Stimulated activated naive CD8-positive, alpha-beta T cell treated with anti-CD3 and anti-CD28 coated beads, Interleukin-15, Interleukin-2, amounts not matched to agents 100 U/mL and 50 U/mL, for 24 hours (primary cell): ENCODE results near the gene UBLCP1.
"Not testable (repeated sequence)": the region's sequence is repeated elsewhere in the genome, so short reads cannot be mapped to it uniquely, and the experiment has no call there.

ENCODE experiments used
- ATAC-seq: fragments of 150-1000 bp; cut with Tn5 transposase; one replicate; pipeline ENCODE4 v1.10.0; 2021
- DNase-seq: peaks from one replicate; pipeline ENCODE4 v3.0.0; 2021

The UBLCP1 gene

GRCh38 chr5:159252195-159252594 lies 10.9 kb upstream of the UBLCP1 start:
- ATAC-seq: no peak
- no peak for DNase-seq

DNA sequence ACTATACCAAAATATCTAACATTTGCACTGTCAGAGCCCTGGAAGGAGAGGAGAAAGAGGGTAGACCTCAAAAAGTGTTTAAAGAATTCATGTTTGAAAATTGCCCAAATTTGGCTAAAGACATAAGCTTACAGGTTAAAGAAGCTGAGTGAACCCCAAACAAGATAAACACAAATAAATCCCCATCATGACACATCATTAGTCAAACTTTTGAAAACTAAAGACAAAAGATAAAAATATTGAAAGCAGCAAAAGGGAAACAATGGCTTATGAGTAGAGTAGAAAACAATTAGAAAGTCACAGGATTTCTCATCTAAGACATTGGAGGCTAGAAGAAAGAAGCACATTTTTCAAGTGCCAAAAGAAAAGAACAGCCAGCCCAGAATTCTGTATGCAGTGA lies 6.1 kb upstream of the UBLCP1 start:
- DNase-seq: no peak
- no peak for ATAC-seq

DNA sequence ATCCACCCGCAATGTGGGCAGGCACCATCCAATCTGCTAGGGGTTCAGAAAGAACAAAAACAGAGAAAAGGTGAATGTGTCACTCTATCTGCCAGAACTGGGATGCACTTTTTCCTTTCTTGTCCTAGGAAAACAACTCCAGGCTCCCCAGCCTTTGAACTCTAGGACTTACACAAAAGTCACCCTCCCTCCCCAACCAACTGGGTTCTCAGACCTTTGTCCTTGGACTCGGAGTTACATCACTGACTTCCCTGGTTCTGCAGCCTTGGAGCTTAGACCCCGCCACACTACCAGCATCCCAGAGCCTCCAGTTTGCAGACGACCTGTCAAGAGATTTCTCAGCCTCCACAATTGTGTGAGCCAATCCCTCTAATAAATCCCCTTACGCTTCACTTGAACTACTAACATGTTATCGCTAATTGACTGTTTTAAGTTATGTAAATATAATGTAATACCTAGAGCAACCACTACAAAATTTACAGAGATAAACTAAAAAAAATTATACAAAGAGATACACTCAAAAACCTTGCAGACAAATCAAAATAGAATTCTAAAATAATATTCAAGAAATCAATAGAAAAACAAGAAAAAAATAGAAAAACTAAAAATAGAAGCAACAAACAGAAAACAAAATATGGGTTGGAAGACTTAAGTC lies 5.3 kb upstream of the UBLCP1 start:
- ATAC-seq: no peak
- DNase-seq: no peak

GRCh38 chr5:159258361-159258760 lies 4.7 kb upstream of the UBLCP1 start:
- ATAC-seq (no peak), DNase-seq (no peak)

- ATAC-seq, DNase-seq: not testable (repeated sequence)
Observed at GRCh38 chr5:159260212-159260611, 2.9 kb upstream of the UBLCP1 start.

GRCh38 chr5:159262472-159262858 lies 625 bp upstream of the UBLCP1 start:
- DNase-seq (no peak), ATAC-seq (peak; percentile 47)

DNA sequence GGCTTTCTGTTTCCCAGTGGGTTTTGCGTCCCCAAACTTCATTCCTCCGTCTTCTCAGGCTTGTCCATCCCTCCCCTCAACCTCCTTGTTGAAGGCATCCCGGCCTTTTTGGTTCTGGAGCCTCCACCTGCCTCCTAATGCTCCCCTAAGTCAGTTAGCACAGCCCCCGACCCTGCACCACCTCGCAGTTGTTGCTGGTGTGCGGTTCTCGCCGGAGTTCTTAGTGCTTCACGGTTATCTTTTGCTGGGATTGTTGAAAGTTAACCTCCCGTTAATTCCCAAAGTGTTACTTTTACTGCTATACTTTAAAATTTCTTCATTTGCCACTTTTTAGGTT lies 447 bp downstream of the UBLCP1 start:
- ATAC-seq (peak; percentile 3), DNase-seq (no peak)

- not testable (repeated sequence) for DNase-seq, ATAC-seq
Observed at GRCh38 chr5:159266764-159267163, 3.7 kb downstream of the UBLCP1 start.

- no peak for DNase-seq
- no peak for ATAC-seq
Observed at GRCh38 chr5:159269723-159270122, 6.6 kb downstream of the UBLCP1 start.

- no peak for DNase-seq
- no peak for ATAC-seq
Observed at GRCh38 chr5:159273923-159274322, 10.8 kb downstream of the UBLCP1 start.

DNA sequence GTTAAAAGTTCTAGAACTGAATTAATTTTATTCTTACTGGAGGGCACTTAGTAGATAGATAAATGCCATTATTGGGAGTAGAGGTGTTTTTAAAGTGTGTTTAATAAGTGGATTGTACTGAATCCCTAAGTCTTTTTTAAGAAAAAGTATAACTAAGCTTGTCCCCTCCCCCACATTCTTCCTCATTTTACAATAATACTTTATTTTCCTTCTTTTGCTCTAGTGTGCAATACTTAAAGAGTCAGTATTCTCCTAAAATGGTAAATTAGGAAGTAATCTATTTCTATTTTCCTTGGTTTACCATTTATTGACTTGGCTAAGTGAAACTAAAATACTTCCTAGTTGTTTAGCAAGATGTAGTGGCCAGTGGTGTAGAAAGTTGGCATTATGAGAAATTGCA lies 11.6 kb downstream of the UBLCP1 start:
- DNase-seq (no peak), ATAC-seq (no peak)

- DNase-seq (no peak), ATAC-seq (no peak)
Observed at GRCh38 chr5:159286420-159287035, 23.4 kb downstream of the UBLCP1 start.

DNA sequence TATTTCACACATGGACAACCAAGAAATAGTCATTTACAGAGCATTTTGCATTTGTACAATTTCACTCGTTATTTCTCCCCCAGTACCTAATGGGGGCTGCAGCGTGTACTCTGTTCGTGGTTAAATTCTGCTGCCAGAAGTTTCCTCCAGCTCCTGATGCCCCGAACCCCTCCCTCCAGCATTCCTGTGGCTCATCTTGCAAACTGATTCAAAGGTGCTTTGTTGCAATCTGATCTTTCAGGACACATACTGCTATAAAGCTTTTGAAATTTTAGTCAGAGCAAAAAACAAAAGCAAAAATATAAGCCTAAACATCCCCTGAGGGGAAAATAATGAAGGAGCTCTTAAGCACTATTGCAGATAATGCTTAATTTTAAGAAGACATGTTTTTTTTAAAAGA lies 27.7 kb downstream of the UBLCP1 start:
- no peak for DNase-seq
- no peak for ATAC-seq

DNA sequence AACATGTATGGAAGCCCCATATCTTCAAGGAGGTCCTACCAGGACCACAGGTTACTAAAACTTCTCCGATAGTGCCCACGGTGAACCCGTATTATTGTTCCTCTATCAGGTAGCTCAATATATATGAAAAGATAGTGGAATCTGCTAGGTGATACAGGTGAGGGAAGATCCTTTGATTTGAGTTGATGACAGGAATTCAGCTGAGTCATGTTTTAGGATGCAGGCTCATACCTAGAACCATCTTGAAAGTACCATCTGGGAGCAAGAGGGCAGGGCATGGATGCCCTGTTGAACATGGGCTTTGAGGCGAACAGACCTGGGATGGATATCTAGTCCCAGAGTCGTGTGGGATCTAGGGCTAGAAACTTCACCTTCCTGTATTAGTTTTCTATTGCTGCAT lies 31.8 kb downstream of the UBLCP1 start:
- ATAC-seq (no peak), DNase-seq (no peak)

DNA sequence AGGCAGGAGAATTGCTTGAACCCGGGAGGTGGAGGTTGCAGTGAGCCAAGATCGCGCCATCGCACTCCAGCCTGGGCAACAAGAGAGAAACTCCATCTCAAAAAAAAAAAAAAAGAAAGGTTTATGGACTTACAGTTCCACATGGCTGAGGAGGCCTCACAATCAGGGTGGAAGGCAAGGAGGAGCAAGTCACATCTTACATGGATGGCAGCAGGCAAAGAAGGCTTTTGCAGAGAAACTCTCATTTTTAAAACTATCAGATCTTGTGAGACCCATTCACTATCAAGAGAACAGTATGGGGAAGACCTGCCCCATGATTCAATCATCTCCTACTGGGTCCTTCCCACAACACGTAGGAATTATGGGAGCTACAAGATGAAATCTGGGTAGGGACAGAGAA lies 34.2 kb downstream of the UBLCP1 start:
- DNase-seq, ATAC-seq: not testable (repeated sequence)

DNA sequence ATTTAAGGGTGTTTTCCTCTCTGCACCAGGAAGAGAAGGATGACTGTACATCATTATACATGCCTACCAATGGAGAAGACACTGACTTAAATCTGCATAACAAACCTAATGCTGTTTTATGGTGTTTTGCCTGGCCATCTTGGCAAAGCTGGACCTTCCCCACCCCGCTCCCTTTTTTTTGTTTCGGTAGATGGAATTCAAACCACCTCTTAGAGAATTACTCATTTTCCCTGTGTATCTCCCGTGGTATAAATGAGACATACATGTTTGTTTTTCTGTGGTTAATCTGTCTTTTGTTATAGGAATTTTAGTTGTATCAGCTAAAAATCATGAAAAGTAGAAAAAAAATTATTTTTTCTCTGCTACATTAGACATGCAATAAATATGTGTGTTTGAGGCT lies 38.4 kb downstream of the UBLCP1 start:
- DNase-seq: no peak
- ATAC-seq: no peak

DNA sequence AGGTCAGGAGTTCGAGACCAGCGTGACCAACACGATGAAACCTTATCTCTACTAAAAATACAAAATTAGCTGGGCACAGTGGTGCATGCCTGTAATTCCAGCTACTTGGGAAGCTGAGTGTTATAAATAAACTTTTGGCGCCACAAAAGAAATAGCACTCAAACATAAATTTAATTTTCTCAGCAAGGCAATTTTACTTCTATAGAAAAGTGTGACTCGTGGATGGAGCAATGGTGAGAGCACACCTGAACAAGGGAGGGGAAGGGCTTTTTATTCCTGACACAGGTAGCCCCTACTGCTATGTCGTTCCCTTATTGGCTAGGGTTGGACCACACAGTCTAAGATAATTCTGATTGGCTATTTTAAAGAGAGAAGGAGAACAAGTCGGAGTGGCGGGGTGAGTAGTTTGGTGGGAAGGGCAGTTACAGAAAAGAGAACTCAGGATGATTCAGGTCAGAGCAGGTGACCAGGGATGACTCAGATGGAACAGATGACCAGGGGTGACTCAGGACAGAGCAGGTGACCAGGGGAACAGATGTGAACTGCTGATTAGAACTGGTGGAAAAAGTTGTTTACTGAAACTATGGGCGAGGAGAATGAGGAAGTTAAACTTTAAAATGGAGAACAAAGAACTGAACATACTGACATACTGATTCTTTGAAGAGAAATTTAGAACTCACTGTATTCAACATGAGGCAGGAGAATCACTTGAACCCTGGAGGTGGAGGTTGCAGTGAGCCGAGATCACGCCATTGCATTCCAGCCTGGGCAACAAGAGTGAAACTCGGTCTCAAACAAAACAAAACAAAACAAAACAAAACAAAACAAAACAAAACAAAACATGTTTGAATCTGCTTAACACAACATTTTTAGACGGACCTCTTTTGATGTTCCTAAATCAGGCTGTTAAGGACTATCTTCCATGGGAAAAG lies 39.1 kb downstream of the UBLCP1 start:
- not testable (repeated sequence) for ATAC-seq, DNase-seq

DNA sequence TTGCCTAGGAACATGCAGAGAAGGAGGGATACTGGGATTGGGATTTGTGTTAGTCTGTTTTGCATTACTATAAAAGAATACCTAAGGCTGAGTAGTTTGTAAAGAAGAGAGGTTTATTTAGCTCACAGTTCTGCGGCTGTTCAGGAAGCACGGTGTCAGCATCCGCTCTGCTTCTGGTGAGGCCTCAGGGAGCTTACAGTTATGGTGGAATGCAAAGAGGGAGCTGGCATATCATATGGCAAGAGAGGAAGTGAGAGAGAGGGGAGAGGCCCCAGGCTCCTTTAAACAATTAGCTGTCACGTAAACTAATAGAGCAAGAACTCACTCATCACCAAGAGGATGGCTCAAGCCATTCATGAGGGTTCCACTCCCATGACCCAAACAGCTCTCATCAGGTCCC lies 40.2 kb downstream of the UBLCP1 start:
- ATAC-seq (no peak), DNase-seq (no peak)

DNA sequence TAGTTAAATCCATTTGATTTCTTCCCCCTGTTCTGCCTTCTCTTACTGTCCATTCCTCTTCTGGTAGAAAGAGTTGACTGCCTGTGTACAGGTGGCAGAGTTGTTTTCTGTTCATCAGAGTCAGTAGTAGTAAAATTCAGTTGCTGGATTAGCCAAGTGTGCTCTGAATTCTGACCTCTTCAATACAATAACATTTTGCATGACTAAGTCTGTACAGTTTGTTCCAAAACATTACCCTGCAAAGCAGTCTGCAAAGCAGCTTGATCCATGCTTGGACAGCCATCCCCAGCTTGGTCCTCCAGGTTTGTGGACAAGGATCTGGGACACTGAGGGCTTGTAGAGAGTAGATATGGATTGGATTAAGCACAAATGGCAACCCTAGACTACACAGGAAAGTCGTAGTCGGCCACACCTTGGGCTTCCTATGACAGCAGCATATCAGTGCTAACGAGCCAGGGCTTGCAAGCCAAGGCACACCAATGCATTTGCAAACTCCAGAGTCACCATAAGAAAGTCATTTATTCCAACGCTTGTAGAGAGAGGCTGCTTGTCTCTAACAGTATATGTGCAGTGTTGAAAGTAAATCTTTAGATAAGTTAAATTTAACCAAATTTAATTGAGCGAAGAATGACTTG lies 42.0 kb downstream of the UBLCP1 start:
- ATAC-seq (no peak), DNase-seq (no peak)

- no peak for ATAC-seq
- DNase-seq: no peak
Observed at GRCh38 chr5:159309689-159310433, 46.8 kb downstream of the UBLCP1 start.

GRCh38 chr5:159310511-159310910 lies 47.4 kb downstream of the UBLCP1 start:
- peak; percentile 75 for ATAC-seq
- peak; percentile 32 for DNase-seq

DNA sequence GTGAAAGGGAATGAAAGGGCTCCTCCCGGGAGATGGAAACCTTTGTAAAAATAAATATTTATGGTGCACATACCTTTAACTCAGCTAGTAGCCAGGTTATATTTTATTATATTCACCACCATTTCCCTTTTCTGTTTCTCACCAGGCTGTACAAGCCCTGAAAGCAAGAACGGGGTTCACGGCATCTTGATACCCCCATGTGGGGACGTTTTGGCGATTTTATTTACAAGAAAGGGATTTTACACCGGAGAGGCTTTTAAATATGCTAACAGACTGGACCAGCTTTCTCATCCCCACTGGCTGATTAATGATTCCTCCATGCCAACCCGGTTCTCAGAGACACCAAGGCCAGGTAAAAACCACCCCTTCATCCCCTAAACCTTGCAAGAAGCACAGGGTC lies 48.0 kb downstream of the UBLCP1 start:
- no peak for DNase-seq

More for the DNA sequence above, 48.0 kb downstream of the UBLCP1 start:
- no peak for ATAC-seq
